Peyer's patch (tissue), 4 donors: ENCODE results near the gene PINLYP. TPM values are rescaled to one million over a fixed set of nuclear protein-coding genes. Genes with fewer than 3 reads are reported as not detected.
"Not testable (repeated sequence)": the region's sequence is repeated elsewhere in the genome, so short reads cannot be mapped to it uniquely, and the experiment has no call there.

Experiments used
- DNase-seq, 3 donors: peaks; one replicate each; pipeline ENCODE4 v3.0.0-alpha.2; 2017 to 2019
- H3K27ac ChIP-seq, 4 donors: fragments of 200-600 bp; sonication (generic); one replicate each; pipeline ENCODE4 v1.5.1; 2016 to 2019
- H3K27me3 ChIP-seq, 2 donors: fragments of 200-600 bp; sonication (generic); one replicate each; pipeline ENCODE4 v1.5.1; 2019
- H3K36me3 ChIP-seq, 3 donors: fragments of 200-600 bp; sonication (generic); one replicate each; pipeline ENCODE4 v1.5.1; 2016 to 2019
- H3K4me1 ChIP-seq, 4 donors: fragments of 200-600 bp; sonication (generic); one replicate each; pipeline ENCODE4 v1.5.1; 2016 to 2019
- H3K4me3 ChIP-seq, 4 donors: fragments of 200-600 bp; sonication (generic); 1 replicate in 3 of 4; 2 replicates in 1 of 4; pipeline ENCODE4 v1.5.1; 2016 to 2019; ENCODE audit warnings: mild to moderate bottlenecking in 1 of 4
- H3K9me3 ChIP-seq, 4 donors: fragments of 200-600 bp; sonication (generic); one replicate each; pipeline ENCODE4 v1.5.1; 2016 to 2019; ENCODE audit warnings: mild to moderate bottlenecking in 1 of 4
- CTCF ChIP-seq, 6 experiments: fragments of 450-650 bp in 4 of 6; fragments of 200-600 bp in 2 of 6; sonication (generic) in 1 of 6; IDR thresholded peaks; one replicate each; pipeline ENCODE4 v1.5.1; 2017 to 2019; ENCODE audit warnings: antibody characterized with exemption in 6 of 6, mild to moderate bottlenecking in 3 of 6, moderate library complexity in 1 of 6
- POLR2A ChIP-seq, 2 donors: fragments of 450-650 bp; IDR thresholded peaks; one replicate each; pipeline ENCODE4 v1.5.1; 2017; ENCODE audit warnings: antibody characterized with exemption in 2 of 2, mild to moderate bottlenecking in 2 of 2, moderate library complexity in 2 of 2
- total RNA-seq, 4 donors: library from RNA; depleted of rRNA; stranded (reverse); fragments of >200 nt; gene quantifications; one replicate each; pipeline ENCODE4 v1.1.0, GENCODE V29; 2016

The PINLYP gene
- total RNA-seq, 4 donors from 2014 or later, result 1.9 to 6.6 (median 2.8) TPM; not detected in 1

GRCh38 chr19:43581467-43581866, 5.9 kb downstream of the PINLYP start:
- Histone ChIP-seq H3K36me3 (no peaks in the 10 kb centered on the region), H3K27me3 (no peaks in the 10 kb centered on the region), H3K27ac (no peak overlapping the region), H3K9me3 (no peaks in the 10 kb centered on the region), H3K4me3 (no peak overlapping the region), H3K4me1 (no peaks in the 10 kb centered on the region)
- TF ChIP-seq POLR2A (IDR thresholded peaks at IDR 0.05), result no peak
- no peak for TF ChIP-seq CTCF (IDR thresholded peaks at IDR 0.05)
- no peak for DNase-seq

- H3K36me3 ChIP-seq, result no peaks in the 10 kb centered on the region
- H3K27me3 ChIP-seq, result no peaks in the 10 kb centered on the region
- H3K9me3 ChIP-seq, result no peaks in the 10 kb centered on the region
- H3K4me1 ChIP-seq, result no peaks in the 10 kb centered on the region
- DNase-seq, result no peak
- no peak overlapping the region for H3K4me3 ChIP-seq
- no peak overlapping the region for H3K27ac ChIP-seq
- no peak for TF ChIP-seq CTCF (IDR thresholded peaks at IDR 0.05)
- no peak for TF ChIP-seq POLR2A (IDR thresholded peaks at IDR 0.05)
Measured at GRCh38 chr19:43582495-43582894, 6.9 kb downstream of the PINLYP start.

GRCh38 chr19:43584484-43584883, 8.9 kb downstream of the PINLYP start:
- no peaks in the 10 kb centered on the region for H3K4me1 ChIP-seq
- H3K36me3 ChIP-seq, result no peaks in the 10 kb centered on the region
- no peaks in the 10 kb centered on the region for H3K27me3 ChIP-seq
- no peak overlapping the region for H3K27ac ChIP-seq
- no peak overlapping the region for H3K4me3 ChIP-seq
- no peak for TF ChIP-seq CTCF (IDR thresholded peaks at IDR 0.05)
- TF ChIP-seq POLR2A (IDR thresholded peaks at IDR 0.05), result no peak
- no peaks in the 10 kb centered on the region for H3K9me3 ChIP-seq
- DNase-seq, result no peak

- no peaks in the 10 kb centered on the region for H3K9me3 ChIP-seq
- no peak overlapping the region for H3K27ac ChIP-seq
- no peak for TF ChIP-seq POLR2A (IDR thresholded peaks at IDR 0.05)
- TF ChIP-seq CTCF (IDR thresholded peaks at IDR 0.05), result no peak
- no peaks in the 10 kb centered on the region for H3K27me3 ChIP-seq
- no peaks in the 10 kb centered on the region for H3K4me1 ChIP-seq
- H3K36me3 ChIP-seq, result peaks cover 0 to 2% (median 0%) of the 10 kb centered on the region in 3 donors
- DNase-seq, result no peak
- H3K4me3 ChIP-seq, result no peak overlapping the region
Measured at GRCh38 chr19:43586346-43586745, 10.7 kb downstream of the PINLYP start.

- H3K9me3 ChIP-seq, H3K4me1 ChIP-seq, H3K4me3 ChIP-seq, DNase-seq, H3K27ac ChIP-seq, H3K36me3 ChIP-seq, H3K27me3 ChIP-seq: not testable (repeated sequence)
Measured at GRCh38 chr19:43587029-43587428, 11.4 kb downstream of the PINLYP start.

GRCh38 chr19:43589277-43589676, 13.7 kb downstream of the PINLYP start:
- DNase-seq, result no peak
- no peak overlapping the region for H3K27ac ChIP-seq
- TF ChIP-seq POLR2A (IDR thresholded peaks at IDR 0.05) (no peak), CTCF (IDR thresholded peaks at IDR 0.05) (no peak)
- peaks cover 0 to 15% (median 2%) of the 10 kb centered on the region in 4 donors for H3K4me1 ChIP-seq
- H3K9me3 ChIP-seq, result no peaks in the 10 kb centered on the region
- no peaks in the 10 kb centered on the region for H3K27me3 ChIP-seq
- H3K4me3 ChIP-seq, result no peak overlapping the region
- peaks cover 0 to 24% (median 0%) of the 10 kb centered on the region in 3 donors for H3K36me3 ChIP-seq
